HG03196 (cell line): ENCODE data around the gene CATSPERD.
"Not testable (repeated sequence)": the region's sequence is repeated elsewhere in the genome, so short reads cannot be mapped to it uniquely, and the experiment has no call there.

Source experiments
- ATAC-seq: cut with Tn5 transposase; IDR thresholded peaks from one replicate; pipeline ENCODE4 v1.9.1; 2021; ENCODE audit not compliant: unreplicated experiment

CATSPERD gene

DNA sequence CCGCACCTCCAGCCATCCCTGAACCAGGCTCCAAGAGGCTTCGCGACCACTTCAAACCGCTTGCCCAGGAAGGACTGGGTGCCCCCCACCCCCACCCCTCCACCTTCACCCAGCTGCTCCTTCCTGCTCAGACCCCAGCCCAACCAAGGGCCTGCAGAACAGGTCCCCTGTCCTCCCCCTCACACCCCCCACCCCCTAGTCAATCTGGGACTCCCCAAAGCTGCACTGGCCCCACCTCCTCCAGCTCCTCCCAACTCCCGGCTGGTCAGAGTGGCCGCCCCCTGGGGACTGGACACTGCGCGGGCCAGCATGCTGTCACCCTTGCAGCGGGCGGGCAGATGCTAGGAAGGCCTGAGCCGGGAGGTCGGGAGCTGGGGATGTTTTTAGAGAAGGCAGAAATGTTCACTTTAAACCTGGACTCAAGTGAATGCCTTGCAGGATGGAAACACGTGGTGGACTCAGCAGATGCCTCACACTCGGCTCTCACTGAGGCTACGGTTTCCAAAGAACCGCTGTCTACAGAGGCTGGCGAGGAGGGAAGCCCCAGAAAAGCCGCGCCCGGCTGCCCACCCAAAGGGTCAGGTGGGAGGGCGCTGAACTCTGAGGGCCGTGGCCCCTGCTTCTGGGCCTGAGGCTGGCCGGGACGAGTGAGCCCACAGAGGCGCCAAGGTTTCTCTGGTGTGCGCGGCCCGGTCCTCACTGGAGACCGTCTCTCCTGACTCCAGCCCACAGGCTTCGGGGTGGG lies 22.4 kb upstream of the CATSPERD start:
- ATAC-seq = no peak

DNA sequence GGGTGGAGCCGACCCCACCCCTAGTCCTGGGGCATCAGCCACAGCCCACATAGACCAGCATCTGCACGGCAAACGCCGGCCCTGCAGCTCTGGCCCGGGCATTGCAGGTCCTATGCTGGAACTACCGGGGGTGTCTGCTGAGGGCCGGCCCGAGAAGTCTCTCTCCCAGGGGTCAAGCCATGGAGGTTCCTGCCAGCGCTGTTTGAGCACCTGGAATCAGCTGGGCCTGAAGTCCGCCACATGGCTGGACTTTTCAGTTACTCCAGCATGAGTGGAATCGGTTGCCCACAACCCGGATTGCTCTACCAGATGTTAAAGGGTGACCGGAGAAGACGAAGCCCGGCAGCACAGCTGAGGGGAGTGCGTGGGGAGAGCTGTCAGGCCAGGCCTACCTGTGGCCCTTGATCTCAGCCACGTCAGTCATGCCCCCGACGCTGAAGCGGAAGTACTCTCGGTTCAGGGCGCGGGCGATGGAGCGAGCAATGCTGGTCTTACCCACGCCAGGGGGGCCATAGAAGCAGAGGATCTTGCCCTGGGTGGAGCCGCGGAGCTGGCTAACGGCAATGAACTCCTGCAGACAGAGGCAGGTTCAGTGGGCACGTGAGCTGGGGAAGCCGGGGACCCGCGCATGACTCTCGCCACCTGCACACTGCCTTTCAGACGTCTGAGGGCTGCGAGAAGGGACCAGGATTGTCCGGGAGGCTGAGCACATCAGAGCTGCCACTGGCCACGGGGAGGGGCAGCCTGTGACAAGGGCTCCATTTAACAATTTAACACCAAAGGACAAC lies 21.6 kb upstream of the CATSPERD start:
- ATAC-seq = no peak

DNA sequence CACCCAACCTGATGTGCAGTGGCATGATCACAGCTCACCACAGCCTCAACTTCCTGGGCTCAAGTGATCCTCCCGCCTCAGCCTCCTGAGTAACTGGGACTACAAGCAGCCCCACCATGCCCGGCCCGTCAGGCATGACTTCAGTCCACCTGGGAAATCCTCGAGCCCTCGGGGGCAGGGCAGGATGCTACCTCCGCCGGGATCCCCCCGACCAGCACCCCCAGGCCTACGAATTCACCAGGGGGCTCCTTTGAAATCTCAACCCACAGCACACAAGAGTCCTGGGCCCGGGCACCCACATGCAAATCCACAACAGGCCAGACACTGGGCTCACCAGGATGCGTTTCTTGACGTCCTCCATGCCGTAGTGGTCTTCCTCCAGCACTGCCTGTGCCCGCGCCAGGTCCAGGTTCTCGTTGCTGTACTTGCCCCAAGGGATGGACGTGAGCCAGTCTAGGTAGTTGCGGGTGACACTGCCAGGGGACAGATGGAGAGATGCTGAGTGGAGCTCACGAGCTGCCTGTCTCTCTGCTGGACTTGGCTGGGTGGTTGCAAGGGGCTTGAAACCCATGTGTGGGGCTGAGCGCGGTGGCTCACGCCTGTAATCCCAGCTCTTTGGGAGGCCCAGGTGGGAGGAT lies 19.9 kb upstream of the CATSPERD start:
- ATAC-seq = no peak

DNA sequence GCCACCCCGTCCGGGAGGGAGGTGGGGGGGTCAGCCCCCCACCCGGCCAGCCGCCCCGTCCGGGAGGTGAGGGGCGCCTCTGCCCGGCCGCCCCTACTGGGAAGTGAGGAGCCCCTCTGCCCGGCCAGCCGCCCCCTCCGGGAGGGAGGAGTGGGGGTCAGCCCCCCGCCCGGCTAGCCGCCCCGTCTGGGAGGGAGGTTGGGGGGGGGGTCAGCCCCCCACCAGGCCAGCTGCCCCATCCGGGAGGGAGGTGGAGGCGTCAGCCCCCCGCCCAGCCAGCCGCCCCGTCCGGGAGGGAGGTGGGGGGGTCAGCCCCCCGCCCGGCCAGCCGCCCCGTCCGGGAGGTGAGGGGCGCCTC lies 18.4 kb upstream of the CATSPERD start:
- ATAC-seq = not testable (repeated sequence)

DNA sequence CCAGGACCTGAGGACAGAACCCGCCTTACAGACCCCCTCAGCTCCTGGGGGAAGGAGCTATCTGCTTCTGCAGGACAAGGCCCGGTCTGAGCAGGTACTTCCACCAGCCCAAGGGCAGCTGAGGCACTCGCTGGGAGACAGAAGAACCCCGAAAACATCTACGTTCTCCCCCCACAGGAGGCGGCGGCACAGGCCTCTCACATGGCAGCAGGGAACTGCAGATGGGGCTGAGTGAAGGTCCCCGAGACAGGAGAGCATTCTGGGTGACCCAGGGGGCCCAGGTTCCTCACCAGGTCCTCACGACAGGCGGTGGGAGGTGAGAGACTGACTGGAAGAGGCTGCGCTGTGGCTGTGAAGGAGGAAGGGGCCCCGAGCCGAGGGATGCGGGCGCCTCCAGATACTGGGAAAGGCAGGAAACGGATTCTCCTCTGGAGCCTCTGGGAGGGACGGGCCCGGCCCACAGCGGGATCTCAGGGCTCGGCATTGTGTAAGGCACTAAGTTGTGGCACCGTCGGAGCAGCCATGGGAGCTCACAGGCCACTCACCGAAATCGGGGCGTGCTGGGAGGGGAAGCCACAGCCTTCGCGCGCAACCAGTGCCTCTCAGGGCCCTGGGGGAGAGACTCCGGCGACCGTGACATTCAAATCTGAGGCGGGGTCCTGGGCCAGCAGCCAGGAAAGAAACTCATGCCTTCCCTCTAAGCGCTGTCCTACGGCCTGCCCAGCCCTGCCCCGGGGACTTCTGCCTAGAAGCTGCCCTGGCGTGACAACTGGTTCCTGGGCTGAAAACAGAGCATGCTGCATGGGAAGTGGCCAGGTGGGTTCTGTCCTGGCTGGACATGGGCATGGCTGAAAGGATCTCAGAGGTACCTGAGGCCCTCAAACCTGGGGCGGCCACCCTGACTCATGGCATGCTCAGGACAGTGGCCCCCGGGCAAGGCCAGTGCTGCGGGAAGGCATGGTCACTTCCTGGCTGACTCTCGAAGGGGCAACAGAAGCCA lies 16.3 kb upstream of the CATSPERD start:
- no peak for ATAC-seq

DNA sequence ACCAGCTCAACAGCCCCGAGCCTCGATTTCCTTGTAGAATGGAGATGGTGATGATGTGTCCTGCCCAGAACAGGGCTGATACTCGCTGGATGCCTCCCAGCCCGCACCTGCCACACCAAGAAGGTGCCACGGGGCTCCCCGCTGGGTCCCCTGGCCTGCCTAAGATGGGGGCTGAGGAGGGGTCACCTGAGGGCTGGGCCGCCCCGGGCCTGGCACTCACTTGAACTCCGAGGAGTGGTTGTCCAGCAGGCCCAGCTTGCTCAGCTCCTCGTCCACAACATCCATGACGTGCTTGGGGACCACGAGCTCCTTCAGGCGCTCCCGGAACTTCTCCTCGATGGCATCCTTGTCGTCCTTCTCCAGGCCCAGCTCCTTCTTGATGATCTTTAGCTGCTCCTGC lies 14.9 kb upstream of the CATSPERD start:
- no peak for ATAC-seq

DNA sequence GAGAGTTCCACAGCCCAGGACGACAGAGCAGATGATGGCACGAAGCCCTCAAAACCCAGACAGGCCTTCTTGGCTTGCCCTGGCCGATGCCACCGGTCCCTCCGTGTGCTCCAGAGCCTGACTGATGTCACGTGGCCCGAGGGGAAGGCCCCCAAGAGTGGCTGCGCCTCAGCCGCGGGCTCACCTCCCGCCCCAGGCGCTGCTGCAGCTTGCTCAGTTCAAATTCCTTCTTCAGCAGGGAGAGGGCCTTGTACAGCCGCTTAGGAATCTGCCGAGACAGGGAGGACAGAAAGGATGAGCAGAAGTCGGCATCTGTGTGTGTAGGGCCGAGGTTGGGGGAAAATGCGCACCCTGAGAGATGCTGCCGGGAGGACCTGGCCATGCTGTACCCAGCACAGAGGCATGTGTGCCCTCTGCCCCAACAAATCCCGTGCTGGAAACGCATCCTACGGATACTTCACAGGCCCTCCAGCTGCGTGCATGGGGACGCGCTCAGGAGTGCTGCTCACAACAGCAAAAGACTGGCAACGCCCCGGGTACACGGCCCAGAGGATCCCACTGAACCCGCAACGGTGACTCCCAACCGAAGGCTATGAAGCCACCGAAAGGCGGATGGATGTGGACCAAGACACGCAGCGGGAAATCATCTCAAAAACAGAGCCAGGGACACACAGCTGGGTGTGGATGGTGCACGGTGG lies 13.4 kb upstream of the CATSPERD start:
- ATAC-seq = no peak

DNA sequence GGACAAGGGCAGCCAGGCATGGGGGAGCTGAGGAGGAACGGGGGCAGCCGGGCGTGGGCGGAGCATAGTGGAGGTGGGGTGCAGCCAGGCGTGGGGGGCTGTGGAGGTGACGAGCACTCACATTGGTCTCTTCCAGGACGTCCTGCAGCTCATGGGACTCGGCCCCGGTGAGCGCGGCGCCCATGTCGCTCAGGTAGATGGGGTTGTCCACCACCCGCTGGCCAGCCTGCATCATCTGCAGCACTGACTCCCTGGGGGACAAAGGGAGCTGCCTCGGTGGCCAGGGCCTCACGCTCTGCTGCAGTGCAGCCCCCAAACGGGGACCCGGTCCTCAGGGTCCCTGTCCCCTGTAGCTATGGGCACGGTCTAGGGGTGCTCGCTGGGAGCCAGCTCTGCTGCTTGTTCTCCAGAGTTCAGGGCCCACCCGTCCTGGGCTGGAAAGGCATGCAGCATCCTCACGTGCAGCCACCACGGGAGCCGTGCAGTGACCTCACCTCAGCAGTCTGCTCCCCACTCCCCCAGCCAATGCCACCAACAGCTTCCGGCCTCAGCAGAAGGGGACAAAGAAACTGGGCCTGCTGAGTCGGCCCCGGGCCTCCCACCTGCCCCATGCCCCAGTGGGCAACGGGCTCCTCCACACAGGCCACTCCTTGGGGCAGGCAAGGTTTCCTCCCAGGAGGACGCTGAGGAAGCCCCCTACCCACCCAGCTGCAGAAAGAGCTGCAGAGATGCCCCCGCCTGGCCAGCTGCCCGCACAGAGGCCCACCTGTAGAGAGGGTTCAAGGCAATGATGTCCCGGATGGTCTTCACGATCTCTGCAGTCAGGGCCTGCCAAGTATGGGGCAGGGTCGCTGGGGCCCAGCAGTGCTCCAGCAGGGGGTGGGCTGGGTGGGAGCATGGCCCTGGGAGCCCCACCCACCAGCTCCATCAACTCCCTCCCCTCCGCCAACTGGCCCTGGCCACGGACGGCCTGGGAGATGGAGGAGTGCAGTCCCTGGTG lies 12.6 kb upstream of the CATSPERD start:
- no peak for ATAC-seq

DNA sequence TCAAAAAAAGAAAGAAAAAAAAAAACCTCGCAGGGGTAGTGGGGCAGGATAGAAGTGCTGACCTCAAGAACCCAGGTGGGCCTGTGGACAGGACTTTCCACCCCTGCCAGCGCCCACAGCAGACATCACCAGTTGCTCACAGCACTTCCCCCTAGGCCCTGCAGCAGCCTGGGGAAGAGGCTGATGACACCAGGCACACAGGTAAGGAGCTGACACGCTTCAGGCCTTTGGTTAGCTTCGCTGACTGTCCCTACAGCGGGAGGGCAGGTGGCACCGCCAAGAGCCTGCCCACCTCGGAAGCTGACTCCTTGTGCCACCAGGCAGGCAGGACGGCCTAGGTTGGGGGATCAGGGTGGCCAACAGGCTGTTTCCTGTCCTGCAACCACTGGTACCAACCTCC lies 9.4 kb upstream of the CATSPERD start:
- ATAC-seq = no peak

DNA sequence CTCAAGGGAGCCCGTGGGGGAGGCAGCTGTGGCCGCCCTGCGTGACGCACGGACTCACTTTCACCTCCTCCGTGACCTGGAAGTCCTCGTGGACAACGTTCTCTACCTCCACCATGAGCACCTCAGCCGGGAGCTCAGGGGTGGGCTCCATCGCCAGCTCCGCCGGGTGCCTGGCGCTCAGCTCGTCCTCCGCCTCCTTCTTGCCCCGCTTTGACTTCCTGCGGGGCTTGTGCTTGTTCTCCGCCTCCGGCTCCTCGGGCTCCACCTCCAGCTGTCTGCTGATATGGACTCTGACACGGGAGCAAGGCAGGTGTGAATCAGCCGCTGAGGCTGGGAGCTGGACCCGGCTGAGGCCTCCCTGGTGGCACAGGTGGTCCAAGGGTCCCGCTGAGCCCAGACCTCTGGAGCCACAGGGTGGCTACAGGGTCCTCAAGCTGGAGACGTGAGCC lies 8.7 kb upstream of the CATSPERD start:
- ATAC-seq = no peak

DNA sequence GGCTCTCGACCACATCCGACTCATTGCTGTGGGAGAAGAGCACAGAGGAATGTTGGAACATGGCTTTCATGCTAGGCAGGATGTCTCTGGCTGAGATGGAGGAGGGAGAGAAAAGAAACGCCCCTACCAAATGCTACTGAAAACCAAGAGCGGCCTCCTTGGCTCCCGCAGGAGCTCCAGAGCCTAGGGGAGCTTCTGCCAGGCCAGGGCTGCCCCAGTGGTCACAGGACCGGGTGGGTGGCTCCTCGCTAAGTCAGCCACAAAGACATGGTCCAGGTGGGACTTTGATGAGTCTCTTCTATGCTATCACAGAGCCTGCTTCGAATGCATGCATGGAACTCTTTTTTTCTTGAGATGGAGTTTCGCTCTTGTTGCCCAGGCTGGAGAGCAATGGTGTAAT lies 7.2 kb upstream of the CATSPERD start:
- no peak for ATAC-seq

DNA sequence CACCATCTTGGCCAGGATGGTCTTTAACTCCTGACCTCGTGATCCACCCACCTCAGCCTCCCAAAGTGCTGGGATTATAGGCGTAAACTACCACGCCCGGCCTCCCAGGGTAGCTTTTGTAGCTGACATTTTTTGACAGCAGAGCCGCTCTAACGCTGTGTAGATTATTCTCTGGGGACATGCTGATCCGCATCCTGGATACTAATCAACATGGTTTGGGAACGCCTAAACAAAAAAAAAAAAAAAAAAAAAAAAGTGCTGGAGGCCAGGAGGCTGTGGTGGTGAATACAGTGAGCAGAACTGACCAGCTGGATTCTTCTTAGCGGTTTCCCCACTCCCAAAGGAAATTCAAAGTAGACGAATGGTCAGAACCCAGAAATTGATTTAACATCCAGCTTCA lies 5.6 kb upstream of the CATSPERD start:
- ATAC-seq = no peak

DNA sequence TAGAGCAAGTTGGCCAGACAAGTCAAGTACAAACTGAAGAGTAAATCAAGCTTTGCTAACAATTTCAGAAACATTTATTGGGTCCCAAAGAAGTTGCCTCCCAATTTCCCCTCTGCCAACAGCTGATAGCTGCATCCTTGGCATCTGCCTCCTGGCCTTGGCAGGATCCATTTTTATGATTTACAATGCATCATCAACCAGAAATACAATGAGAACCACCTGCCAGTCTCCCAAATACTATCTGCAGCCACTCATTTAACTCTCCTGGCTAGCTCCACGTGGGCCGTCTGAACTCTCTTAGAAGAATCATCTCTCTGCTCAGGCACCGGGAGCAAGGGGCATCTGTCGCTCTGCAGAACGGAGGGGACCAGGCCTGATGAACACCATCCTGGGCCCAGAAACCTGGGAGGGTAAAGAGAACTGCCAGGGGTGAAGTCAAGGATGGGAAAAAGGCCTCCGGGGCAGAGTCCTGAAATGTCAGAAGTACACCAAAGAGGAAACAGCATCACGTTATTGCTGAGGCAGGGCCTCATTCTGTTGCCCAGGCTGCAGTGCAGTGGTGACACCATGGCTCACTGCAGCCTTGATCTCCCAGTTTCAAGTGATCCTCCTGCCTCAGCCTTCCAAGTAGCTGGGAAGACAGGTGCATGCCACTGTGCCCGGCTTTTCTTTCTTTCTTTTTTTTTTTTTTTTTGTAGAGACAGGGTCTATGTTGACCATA lies 3.1 kb upstream of the CATSPERD start:
- no peak for ATAC-seq

DNA sequence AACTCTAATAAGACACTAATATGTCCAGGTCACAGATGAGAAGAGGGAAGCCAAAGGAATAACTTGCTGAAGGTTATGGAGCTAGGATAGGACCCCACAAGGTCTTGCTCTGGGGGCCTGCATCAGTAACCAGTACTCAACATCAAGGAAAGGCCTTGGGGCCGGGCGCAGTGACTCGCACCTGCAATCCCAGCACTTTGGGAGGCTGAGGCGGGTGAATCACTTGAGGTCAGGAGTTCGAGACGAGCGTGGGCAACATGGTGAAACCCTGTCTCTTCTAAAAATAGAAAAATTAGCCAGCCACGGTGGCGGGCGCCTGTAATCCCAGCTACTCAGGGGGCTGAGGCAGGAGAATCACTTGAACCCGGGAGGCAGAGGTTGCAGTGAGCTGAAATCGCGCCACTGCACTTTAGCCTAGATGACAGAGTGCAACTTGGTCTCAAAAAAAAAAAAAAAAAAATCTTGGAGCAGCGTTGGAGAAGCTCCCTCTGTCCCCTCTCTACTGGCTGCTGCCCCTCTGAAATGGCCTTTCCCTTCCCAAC lies 2.3 kb upstream of the CATSPERD start:
- no peak for ATAC-seq

DNA sequence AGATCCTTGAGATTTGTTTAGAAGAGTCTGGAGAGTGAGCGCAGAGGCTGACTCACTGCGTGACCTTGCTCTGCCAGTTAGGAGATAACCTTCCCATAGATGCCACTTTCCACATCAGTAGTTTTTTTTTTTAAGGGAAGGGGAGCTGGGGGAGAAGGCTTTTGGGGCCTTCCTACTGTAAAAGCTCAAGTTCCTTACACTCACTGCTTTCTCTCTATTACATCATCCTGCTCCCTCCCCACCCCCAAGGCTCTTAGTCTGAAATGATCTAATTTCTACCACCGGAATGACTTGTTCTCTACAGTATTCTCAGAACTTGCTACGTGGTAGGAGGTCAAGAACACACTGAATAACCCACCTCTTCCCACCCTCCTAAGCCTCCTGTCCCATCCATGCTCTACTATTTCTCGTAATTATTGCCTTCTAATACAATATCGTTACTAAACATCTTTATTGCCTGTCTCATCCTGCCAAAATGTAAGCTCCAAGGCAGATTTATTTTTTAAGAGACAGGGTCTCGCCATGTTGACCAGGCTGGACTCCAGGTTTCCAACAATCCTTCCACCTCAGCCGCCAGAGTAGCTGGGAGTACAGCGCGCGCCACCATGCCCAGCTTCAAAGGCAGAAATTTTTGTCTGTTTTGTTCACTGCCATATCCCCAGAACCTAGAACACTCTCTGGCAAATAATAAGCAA lies 1.7 kb upstream of the CATSPERD start:
- no peak for ATAC-seq

DNA sequence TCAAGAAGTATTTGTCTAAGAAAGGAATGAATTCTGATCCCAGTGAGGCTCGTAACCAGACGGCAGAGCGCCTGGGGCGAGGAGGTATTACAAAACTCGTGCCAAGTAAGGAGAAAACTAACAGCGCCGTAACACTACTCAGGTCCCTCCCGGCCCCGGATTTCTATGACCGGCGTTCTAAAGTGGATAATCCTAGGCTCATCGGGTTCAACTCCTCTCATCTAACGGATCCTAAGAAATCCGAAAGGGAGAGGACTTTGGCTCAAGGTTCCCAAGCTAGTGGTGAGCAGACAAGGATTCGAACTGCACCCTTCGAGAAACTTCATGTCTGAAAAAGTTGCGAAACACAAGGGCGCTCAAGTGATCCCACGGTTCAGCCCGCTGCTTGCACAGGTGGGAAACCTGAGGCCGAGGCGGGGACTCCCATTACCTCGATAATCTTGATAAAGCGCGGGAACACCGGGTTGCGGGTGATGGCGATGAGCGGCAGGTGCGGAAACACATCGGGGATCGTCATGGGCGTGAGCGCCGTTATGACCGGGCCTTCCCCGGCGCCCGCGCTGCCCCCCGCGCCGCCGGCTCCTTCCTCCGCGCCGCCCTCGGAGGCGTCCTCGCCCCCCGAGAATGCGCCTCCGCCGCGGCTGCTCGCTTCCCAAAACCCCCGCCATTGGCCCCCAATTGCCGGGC lies 1.0 kb upstream of the CATSPERD start:
- ATAC-seq = peak; percentile 2
